ENCODE results near the gene MAN1B1.

GRCh38 chr9:137070201-137070905 lies 16.4 kb upstream of the MAN1B1 start, which contains the start of gene SAPCD2:
- TF ChIP-seq CTCF (IDR thresholded peaks at IDR 0.05) (no peak; the same call in 2 of the 3 replicates), SMC3 (IDR thresholded peaks at IDR 0.05) (no peak), USF2 (IDR thresholded peaks at IDR 0.05) (no peak), CHD2 (IDR thresholded peaks at IDR 0.05; ENCODE audit: low read length, partially characterized antibody) (no peak), HOXA7 (CRISPR knock-in tag; IDR thresholded peaks at IDR 0.05) (no peak), POLR2A (IDR thresholded peaks at IDR 0.05; ENCODE audit: low read length) (peak; percentile 29; the same call in 1 of the 2 replicates), REST (IDR thresholded peaks at IDR 0.05) (no peak), MAX (IDR thresholded peaks at IDR 0.05) (peak; percentile 32; the same call in 1 of the 2 replicates), BHLHE40 (IDR thresholded peaks at IDR 0.05; ENCODE audit: low read depth, low read length) (no peak), NFE2L2 (conservative IDR thresholded peaks at IDR 0.05; ENCODE audit: low read length) (no peak), EP300 (IDR thresholded peaks at IDR 0.05) (no peak), HEYL (CRISPR knock-in tag; IDR thresholded peaks at IDR 0.05) (no peak), RAD21 (conservative IDR thresholded peaks at IDR 0.05 in 1 of 2, IDR thresholded peaks at IDR 0.05 in 1 of 2) (no peak)
